HG02884 (cell line): ENCODE results near the gene TPK1.
"Not testable (repeated sequence)": the region's sequence is repeated elsewhere in the genome, so short reads cannot be mapped to it uniquely, and the experiment has no call there.

Experiments
- ATAC-seq: cut with Tn5 transposase; IDR thresholded peaks from one replicate; pipeline ENCODE4 v1.9.1; 2021; ENCODE audit warnings: mild to moderate bottlenecking, moderate library complexity; ENCODE audit not compliant: unreplicated experiment

The TPK1 gene

DNA sequence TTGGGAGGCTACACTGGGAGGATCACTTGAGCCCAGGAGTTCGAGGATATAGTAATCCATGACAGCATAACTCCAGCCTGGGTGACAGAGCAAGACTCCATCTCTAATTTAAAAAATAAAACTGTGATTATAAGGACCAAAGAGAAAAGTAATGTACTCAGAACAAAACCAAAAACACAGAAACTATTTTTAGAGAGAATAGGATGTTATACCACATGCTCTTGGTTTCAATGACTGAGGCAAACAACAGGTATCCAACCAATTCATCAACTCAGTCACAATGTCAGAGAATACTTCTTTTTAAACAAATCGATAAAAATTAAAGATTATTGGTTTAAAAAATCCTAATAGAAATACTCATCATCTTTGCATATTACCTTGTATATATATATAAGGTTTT lies 186.7 kb downstream of the TPK1 start:
- ATAC-seq, result no peak

DNA sequence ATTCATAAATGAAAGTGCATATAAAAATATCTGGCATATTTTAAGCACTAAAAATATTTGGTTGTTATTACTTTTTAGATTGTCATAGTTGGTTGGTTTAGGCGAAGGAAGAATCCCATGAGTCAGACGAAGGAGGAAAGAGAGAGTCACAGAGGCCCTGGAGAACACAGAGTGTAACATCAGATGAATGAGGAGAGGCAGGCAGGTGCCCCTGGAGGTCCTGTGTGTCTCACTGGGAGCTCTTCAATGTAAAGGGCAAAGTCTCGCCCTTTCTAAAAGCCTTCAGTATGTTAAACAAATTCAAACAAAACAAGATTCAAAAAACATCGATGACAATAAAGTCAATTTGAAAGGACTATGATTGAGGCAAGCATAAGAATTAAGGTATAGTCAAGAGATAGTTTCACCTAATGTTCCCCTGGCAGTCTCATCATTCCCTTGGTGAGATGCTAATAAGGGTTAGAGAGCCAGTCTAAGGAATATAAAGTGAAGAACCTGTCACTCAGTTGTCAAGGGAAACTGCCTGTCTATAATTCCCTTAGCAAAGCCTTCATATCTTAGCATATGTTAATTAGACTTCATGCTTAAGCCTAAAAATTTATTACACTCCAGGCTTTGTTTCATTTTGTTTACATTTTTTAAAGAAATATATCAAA lies 194.3 kb downstream of the TPK1 start:
- no peak for ATAC-seq

DNA sequence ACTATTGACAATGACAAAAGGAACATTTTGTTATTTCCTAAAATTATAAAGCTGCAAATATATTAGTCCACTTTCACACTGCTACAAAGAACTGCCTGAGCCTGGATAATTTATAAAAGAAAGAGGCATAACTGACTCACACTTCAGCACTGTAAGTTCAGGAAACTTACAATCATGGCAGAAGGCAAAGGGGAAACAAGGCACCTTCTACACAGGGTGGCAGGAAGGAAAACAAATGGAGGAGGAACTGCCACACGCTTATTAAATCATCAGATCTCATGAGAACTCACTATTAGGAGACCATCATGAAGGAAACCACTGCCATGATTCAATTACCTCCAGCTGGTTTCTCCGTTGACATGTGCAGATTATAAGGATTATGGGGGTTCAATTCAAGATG lies 203.1 kb downstream of the TPK1 start:
- no peak for ATAC-seq

DNA sequence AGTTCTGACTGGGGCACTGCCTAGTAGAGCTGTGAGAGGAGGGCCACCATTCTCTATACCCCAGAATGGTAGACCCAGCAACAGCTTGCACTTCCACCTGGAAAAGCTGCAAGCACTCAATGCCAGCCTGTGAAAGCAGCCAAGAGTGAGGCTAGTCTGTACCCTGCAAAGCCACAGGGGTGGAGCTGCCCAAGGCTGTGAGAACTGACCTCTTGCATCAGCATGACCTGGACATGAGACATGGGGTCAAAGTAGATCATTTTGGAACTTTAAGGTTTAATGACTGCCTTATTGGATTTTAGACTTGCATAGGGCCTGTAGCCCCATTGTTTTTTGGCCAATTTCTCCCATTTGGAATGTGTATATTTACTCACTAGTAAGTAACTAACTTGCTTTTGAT lies 206.3 kb downstream of the TPK1 start:
- no peak for ATAC-seq

DNA sequence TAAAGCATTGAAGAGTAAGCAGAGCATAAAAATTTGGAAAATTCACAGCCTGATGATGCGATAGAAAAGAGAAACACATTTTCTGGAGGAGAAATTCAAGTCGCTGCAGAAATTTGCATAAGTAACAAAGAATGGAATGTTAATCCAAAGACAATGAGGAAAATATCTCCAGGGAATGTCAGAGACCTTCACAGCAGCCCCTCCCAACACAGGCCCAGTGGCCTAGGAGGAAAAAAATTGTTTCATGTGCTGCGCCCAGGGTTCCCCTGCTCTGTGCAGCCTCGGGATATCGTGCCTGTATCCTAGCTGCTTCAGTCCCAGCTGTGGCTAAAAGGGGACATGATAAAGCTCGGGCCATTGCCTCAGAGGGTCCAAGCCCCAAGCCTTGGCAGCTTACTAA lies 206.8 kb downstream of the TPK1 start:
- ATAC-seq, result no peak

DNA sequence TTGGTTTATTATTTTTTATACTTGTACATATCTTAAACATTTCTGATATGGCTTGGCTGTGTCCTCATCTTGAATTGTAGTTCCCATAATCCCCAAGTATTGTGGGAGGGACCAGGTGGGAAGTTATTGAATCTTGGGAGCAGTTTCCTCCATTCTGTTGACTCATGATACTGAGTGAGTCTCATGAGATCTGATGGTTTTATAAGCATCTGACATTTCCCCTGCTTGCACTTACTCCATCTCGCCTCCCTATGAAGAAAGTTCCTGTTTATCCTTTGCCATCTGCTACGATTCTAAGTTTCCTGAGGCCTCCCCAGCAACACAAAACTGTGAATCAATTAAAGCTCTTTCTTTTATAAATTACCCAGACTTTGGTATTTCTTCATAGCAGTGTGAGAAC lies 207.7 kb downstream of the TPK1 start:
- no peak for ATAC-seq

DNA sequence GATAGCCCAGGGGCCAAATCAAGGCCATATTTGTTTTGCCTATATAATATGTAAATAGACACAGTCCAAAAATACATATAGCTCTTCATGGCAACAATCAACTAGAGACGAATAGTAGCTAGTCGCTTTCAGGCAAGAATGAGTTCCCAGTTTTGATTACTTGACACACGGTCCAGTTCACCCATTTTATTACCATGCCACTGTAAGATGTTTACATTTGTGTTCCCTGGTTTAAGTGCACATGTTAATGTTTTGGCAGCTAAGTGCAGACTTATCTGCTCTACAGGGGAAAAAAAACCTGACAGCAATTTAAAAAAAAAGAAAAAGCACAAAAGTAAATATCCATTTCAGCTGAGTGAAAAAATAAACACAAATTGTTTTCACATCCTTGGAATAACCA lies 213.1 kb downstream of the TPK1 start:
- ATAC-seq, result no peak

DNA sequence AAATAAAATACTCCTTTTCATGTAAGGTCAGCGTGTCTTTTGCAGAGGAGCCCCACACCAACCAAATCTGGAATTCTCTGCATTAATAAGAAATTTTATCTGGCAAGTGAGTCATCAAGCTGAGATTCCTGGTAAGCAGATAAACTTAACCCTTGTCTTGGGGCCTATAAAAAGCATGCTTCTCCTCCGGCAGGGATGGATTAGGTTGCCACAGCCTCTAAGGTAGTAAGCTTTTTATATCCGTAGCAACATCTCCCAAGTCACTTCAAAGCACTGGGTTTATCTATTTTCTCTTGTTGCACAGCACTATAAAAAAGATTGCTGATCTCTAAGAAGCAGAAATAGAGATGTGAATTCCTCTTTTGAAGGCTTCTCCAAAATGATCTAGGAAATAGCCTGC lies 229.6 kb downstream of the TPK1 start:
- ATAC-seq, result no peak

DNA sequence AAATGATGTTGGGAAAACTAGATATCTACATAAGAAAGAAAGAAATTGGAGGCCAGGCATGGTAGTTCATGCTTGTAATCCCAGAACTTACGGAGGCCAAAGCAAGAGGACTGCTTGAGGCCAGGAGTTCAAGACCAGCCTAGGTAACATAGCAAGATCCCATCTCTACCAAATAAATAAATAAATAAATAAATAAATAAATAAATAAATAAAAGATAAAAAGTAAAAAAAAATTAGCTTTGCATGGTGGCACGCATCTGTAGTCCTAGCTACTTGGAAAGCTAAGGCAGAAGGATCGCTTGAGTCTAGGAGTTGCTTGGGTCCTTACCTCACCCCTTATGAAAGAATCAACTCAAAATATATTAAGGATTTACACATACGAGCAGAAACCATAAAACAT lies 238.9 kb downstream of the TPK1 start:
- no peak for ATAC-seq

DNA sequence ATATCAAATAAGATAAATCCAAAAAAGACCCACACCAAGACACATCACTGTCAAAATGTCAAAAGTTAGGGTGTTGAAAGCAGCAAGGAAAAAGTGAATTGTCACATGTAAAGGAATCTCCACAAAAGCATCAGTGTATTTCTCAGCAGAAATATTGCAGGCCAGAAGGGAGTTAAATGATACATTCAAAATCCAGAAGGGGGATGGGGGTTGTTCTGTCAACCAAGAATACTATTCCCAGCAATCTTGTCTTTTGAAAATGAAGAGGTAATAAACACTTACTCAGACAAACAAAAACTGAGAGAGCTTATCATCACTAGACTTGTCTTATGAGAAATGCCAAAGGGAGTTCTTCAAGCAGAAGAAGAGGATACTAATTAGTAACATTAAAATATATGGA lies 241.3 kb downstream of the TPK1 start:
- ATAC-seq, result no peak

DNA sequence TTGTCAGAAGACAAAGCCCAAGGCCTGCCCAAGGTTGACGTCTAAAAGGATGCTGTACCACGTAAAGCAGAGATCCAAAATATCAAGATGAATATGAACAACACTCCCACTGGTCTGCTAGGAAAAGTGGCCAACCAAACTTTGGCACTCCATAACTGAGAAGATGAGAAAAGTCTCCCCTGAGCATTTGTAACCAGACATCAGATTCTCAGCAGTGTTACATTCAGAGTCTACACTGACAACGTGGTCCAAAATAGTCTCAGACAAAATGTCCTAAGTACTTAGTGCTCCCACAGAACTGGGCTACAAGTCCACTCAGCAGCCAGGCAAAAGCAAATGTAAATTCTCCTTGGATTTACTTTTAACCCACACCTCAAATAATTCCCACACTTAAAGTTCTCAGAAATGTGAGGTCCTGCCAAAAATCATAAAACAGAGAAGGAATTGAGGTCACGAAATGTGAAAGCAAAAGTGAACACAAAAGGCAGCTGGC lies 247.2 kb downstream of the TPK1 start:
- no peak for ATAC-seq

DNA sequence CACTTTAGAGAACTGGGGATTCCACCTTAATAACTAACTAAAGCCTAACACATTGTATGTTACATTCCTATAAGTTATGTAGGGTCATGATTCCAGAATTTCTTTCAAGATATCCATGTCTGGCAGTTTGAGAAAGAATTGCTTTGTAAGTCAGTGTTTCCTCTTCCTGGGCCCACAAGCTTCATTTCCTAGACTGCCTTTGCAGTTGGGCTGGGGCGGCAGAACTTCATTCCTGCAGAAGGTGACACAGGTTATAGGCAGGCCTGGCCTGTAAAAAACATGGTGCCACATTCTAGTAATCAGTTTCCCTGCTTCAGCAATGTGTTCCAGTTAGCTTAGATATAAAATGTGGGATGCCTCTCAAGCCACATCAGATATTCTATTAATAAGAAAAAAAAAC lies 248.2 kb downstream of the TPK1 start:
- ATAC-seq, result no peak

DNA sequence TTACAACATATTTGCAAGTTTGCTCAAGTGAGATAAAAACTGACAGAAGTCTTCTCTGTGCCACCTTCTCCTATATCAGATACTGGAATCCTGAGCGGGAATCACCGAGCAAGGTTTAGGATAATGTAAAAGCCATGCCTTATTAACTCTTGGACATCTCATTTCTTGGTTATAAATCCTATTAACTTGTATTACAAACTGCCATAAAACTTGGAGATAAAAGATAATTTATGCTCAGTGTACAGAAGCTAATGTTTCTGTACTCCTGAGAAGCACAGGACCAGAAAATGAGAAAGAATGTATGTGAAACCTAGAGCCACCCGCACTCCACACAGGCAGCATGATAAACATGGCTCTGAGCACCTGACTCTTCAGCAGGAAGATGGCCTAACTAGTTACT lies 251.1 kb downstream of the TPK1 start:
- ATAC-seq, result no peak

DNA sequence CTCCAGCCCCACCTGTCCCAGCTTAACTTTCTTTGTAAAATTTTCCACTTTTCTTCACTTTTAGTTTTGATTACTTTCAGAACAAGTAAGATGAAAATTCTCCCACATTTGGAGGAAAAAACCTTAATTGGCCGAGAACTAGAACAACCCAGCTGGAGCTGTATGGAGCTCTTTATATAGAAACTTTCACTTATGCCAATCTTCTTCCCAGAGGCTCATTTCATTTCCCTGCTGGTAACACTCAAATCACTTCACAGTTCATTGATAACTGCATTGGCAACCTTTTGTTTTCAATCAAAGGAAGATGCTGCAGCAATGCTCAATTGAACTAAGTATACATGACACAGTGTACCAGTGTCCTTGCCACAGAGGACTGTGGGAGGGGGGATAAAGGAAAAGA lies 256.2 kb downstream of the TPK1 start:
- no peak for ATAC-seq

DNA sequence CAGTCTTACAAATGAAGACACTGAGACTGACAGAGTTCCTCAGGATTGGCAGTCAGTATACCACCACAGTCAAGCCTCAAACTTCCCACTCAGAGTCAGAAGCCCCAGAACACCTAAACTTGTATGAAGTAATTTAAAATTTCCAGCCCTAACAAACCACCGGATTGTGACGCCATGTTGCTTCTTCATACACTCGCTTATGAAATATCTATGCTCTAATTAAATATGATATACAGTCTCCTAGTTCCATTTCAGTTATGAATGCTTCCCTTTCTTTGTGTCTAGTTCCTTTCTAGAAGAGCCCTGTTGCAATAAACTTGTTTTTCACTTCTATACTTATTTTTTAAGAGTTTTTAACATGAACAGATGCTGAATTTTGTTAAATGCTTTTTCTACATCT lies 260.4 kb downstream of the TPK1 start:
- ATAC-seq, result no peak

DNA sequence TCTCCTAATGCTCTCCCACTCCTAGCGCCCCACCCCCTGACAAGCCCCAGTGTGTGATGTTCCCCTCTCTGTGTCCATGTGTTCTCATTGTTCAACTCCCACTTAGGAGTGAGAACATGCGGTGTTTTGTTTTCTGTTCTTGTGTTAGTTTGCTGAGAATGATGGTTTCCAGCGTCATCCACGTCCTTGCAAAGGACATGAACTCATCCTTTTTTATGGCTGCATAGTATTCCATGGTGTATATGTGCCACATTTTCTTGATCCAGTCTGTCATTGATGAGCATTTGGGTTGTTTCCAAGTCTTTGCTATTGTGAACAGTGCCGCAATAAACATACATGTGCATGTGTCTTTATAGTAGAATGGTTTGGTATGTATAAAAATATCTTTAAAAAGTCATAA lies 261.1 kb downstream of the TPK1 start:
- not testable (repeated sequence) for ATAC-seq

DNA sequence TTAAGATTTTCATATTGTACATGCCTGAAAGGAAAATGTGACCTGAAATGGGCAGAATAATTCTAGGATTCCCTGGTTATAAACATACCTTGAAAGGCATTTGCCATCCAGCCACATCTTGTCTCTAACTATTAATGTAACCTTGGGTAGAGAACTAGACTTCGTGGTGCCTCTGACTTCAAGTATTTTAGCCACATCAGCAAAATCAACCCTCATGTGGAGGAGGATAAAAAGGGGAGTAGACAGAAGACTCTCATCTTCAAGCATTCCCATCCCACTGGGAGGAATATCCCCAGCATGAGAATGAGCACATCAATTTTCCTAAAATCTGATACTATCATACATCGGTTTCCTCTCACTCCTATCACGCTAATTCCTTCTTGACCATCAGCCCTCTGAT lies 267.6 kb downstream of the TPK1 start:
- ATAC-seq, result no peak

DNA sequence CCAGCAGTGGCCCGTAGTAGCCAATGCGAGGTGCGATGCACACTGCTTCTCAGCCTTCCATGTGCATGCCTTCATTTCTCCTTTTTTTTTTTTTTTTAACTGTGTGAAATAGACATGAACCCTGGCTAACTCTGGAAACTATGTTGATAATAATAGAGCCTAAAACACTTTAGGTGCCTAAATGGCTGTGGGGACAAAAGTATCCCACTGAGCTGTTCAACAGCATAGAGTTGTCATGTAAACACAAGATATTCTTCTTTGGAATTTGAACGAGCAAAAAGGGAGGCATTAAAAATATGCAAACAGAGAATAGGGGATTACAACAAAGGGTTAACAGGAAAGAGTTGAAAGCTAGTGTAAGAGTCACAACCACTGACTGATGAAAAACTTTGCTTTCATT lies 270.3 kb downstream of the TPK1 start:
- no peak for ATAC-seq

DNA sequence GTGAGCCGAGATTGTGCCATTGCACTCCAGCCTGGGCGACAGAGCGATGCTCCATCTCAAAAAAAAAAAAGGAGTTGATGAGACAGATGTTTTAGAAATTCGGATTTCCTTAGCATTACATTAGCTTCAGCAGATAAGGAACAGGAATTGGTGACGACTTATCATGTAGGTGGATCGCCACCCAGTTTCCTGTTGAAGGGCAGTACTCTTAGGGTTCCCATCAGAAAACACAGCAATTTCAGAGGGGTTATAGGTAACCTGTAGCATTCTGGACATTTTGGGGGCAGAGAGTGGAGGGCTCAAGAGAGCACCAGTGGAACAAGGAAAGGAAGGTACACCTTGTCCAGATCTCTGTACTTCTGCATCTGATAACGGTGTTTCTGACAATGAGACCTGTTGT lies 286.0 kb downstream of the TPK1 start:
- no peak for ATAC-seq

DNA sequence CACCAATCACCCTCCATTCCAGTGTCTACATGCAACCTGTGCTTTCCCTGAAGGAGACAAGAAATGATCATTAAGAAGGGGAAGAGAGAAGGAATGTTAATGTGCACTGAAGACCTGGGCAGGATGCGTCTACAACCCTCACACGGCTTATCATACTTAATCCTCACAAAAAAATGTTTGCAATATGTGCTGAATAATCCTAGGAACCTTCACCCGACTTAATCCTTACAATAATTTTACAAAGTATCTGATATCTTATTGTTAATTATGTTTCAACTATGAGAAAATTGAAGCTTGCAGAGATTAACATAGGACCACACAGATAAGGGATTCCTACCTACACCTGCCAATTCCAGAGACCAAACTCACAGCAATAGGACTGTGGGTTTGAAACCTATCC lies 287.3 kb downstream of the TPK1 start:
- ATAC-seq, result no peak

DNA sequence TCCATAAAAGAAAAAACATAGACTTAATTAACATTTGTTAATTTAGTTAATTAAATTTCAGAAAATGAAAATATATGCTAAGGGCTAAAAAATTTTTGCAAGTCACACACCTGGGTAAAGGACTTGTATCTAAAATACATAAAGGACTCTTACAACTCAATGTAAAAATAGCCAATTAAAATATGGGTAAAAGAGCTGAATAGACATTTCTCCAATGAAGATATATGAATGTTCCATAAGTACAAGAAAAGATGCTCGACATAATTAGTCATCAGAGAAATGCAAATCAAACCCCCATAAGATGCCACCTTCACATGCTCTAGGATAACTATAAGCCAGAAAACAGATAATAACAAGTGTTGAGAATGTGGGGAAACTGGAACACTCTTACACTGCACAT lies 288.0 kb downstream of the TPK1 start:
- ATAC-seq, result no peak

DNA sequence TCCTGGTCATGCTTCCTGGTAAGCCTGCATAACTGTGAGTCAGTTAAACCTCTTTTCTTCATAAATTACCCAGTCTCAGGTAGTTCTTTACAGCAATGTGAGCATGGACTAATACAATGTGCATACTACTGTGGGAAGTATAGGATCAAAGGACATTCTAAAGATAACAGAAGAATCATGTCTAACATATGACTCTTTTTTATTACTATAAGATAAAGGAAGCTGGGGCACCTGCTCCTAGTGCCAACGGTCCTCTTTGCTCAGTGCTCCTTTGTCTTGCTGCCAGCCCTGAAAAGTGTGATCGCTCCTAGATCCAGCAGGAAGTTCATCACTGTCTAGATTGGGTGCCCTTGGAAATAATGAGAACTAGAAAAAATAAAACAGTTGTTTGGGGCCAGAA lies 289.1 kb downstream of the TPK1 start:
- ATAC-seq, result no peak

DNA sequence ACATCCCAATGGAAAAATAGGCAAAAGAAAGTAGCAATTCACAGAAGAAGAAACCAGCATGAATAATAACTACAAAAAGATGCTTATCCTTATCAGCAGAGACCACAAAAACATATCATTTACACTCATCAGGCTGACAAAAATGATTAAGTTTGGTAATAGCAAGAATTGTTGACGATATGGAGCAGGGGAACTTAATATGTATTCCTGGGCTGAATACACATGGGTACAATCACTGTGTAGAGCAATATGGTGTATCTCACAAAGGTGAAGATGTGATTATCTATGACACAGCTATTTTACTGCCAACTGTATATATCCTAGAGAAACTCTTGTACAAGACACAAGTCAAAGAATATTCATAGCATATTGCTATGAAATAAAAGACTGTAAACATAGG lies 290.5 kb downstream of the TPK1 start:
- no peak for ATAC-seq
